NT2/D1 (cell line): ENCODE measurements around the gene ZCCHC8.

ENCODE experiments used
- SUZ12 ChIP-seq: IDR thresholded peaks from 2 replicates; pipeline ENCODE4 v1.6.1; 2011; ENCODE audit not compliant: insufficient read length, insufficient read depth; ENCODE audit errors: extremely low read depth
- YY1 ChIP-seq: IDR thresholded peaks from 2 replicates; pipeline ENCODE4 v1.6.1; 2011; ENCODE audit not compliant: insufficient read length, insufficient read depth
- ZNF274 ChIP-seq: IDR thresholded peaks from 2 replicates; pipeline ENCODE4 v1.6.1; 2011; ENCODE audit warnings: mild to moderate bottlenecking, low read depth, low read length

DNA sequence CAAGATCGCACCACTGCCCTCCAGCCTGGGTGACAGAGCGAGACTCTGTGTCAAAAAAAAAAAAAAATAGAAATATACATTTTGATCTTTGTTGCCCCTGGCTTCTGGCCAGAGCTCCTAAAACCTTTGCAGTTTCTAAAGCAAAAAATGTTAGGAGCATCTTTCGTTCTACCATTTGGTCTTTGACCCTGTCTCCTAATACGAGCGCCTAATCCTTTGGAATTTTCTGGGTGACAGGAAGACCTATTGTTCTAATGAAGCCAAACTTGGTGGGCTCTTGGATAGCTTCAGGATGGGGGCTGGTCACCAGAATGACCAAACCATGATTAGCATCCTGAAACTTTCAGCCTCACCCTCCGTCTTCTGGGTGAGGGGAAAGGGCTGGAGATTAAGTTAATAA is 46.0 kb downstream of the ZCCHC8 start:
- TF ChIP-seq SUZ12 (no peak), ZNF274 (no peak), YY1 (no peak)
